Measurements from ENCODE around the gene MIOS.

- no peak for TF ChIP-seq MAX (CRISPR knock-in tag; IDR thresholded peaks at IDR 0.05)
- TF ChIP-seq CTCF (IDR thresholded peaks at IDR 0.05) = no peak
Measured at GRCh38 chr7:7584653-7585052, 18.0 kb downstream of the MIOS start.

Measured in WTC11 (cell line).